Esophagus squamous epithelium (tissue), 4 donors: Measurements from ENCODE around the gene NKD2.

Experiments
- POLR2A ChIP-seq, 4 donors: fragments of 450-650 bp; IDR thresholded peaks; one replicate each; pipeline ENCODE4 v1.6.1; 2017; ENCODE audit warnings: antibody characterized with exemption in 4 of 4, mild to moderate bottlenecking in 4 of 4, moderate library complexity in 3 of 4
- TF ChIP-seq, protein P1 (sequence below), 6 experiments: fragments of 450-650 bp in 4 of 6; fragments of 200-600 bp in 2 of 6; sonication (generic) in 2 of 6; IDR thresholded peaks; one replicate each; pipeline ENCODE4 v1.5.1; 2016 to 2019; ENCODE audit warnings: antibody characterized with exemption in 6 of 6, mild to moderate bottlenecking in 4 of 6, moderate library complexity in 4 of 6

DNA sequence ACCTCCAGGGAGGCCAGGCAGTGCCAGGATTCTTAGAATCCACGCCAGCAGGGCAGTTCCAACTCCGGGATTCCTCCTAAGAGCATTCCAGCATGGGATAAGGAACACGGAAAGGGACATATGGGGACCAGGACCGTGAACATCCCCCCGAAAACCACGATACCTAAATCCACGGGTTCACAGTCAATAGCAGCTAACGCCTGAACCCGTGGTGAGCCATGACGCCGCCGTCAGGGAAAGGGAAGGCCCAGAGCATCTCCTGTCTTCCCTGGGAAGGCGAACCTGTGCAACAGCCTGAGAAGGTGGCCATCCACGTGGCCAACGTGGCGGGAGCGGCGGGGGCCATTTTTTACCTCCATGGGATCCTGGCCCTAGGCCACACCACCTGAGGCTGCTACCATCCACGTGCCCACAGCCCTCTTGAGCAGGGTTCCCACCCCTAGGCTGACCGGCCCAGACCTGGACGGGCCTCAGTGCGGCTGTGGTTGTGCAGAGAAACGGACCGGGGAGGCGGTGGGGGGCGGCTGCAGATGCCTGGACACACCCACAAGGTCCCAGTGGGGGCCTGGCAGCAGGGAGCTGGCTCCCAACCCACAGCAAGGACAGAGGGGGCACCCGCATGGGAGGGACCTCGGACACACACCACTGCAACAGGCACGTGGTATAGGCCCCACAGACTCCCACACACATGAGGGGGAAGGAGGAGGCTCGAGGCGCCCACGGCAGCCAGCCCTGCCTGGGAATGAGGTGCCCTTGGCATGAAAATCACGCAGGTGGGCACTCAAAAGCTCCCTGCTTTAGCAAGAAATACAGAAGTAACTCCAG, 60.5 kb downstream of the NKD2 start:
- TF ChIP-seq, protein P1, sequence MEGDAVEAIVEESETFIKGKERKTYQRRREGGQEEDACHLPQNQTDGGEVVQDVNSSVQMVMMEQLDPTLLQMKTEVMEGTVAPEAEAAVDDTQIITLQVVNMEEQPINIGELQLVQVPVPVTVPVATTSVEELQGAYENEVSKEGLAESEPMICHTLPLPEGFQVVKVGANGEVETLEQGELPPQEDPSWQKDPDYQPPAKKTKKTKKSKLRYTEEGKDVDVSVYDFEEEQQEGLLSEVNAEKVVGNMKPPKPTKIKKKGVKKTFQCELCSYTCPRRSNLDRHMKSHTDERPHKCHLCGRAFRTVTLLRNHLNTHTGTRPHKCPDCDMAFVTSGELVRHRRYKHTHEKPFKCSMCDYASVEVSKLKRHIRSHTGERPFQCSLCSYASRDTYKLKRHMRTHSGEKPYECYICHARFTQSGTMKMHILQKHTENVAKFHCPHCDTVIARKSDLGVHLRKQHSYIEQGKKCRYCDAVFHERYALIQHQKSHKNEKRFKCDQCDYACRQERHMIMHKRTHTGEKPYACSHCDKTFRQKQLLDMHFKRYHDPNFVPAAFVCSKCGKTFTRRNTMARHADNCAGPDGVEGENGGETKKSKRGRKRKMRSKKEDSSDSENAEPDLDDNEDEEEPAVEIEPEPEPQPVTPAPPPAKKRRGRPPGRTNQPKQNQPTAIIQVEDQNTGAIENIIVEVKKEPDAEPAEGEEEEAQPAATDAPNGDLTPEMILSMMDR (IDR thresholded peaks at IDR 0.05) = no peak
- no peak for TF ChIP-seq POLR2A (IDR thresholded peaks at IDR 0.05)
